Measurements from ENCODE around the gene SLC39A11. TPM values are rescaled to one million over a fixed set of nuclear protein-coding genes. Genes with fewer than 3 reads are reported as not detected.

The SLC39A11 gene
- total RNA-seq, 2 donors from 2014 or later: 27.8 to 39.6 TPM

- Histone ChIP-seq H3K4me3 (no peak overlapping the region), H3K27me3 (no peaks in the 10 kb centered on the region), H3K9me3 (no peaks in the 10 kb centered on the region), H3K4me1 (peaks cover 4% of the 10 kb centered on the region), H3K36me3 (replicated peaks in 1 of 2; ENCODE audit: insufficient read depth in 1 of 2, low read depth in 2 of 2) (no peaks in the 10 kb centered on the region), H3K27ac (no peak overlapping the region)
- intact Hi-C loops (cut with DNase I): no loop called here
- TF ChIP-seq POLR2A (IDR thresholded peaks at IDR 0.05): no peak
- no peak for TF ChIP-seq CTCF (IDR thresholded peaks at IDR 0.05)
- 91% methylated on average over 10 of the region's 10 CpGs for WGBS, 2 donors
- ATAC-seq: no peak
- DNase-seq: no peak
These were observed 121.7 kb downstream of the SLC39A11 start for GRCh38 chr17:72970797-72971196.

- WGBS, 2 donors: 76% methylated on average over 5 of the region's 5 CpGs
- no peak for TF ChIP-seq CTCF (IDR thresholded peaks at IDR 0.05)
- TF ChIP-seq POLR2A (IDR thresholded peaks at IDR 0.05): no peak
- DNase-seq: no peak
These were observed 122.2 kb downstream of the SLC39A11 start for GRCh38 chr17:72970246-72970645.

GRCh38 chr17:72969293-72969906, 123.1 kb downstream of the SLC39A11 start:
- ATAC-seq: no peak
- intact Hi-C loops (cut with DNase I): no loop called here
- no peaks in the 10 kb centered on the region for H3K9me3 ChIP-seq
- WGBS, 2 donors: 95 to 97% methylated on average over 5 of the region's 5 CpGs
- H3K4me3 ChIP-seq: no peak overlapping the region
- DNase-seq: no peak
- no peaks in the 10 kb centered on the region for H3K27me3 ChIP-seq
- no peak overlapping the region for H3K27ac ChIP-seq
- H3K4me1 ChIP-seq: peaks cover 4% of the 10 kb centered on the region
- TF ChIP-seq POLR2A (IDR thresholded peaks at IDR 0.05): no peak
- no peak for TF ChIP-seq CTCF (IDR thresholded peaks at IDR 0.05)
- H3K36me3 ChIP-seq (replicated peaks in 1 of 2; ENCODE audit: insufficient read depth in 1 of 2, low read depth in 2 of 2): no peaks in the 10 kb centered on the region

More at GRCh38 chr17:72970246-72970645, 122.2 kb downstream of the SLC39A11 start:
- H3K27ac ChIP-seq: no peak overlapping the region
- no peaks in the 10 kb centered on the region for H3K36me3 ChIP-seq (replicated peaks in 1 of 2; ENCODE audit: insufficient read depth in 1 of 2, low read depth in 2 of 2)
- intact Hi-C loops (cut with DNase I): no loop called here
- H3K9me3 ChIP-seq: no peaks in the 10 kb centered on the region
- H3K4me1 ChIP-seq: peaks cover 4% of the 10 kb centered on the region
- no peak for ATAC-seq
- no peak overlapping the region for H3K4me3 ChIP-seq
- H3K27me3 ChIP-seq: no peaks in the 10 kb centered on the region

- 90 to 91% methylated on average over 8 of the region's 9 CpGs for WGBS, 2 donors
- no peak overlapping the region for H3K4me3 ChIP-seq
- no peak for TF ChIP-seq CTCF (IDR thresholded peaks at IDR 0.05)
- no peaks in the 10 kb centered on the region for H3K9me3 ChIP-seq
- no peaks in the 10 kb centered on the region for H3K27me3 ChIP-seq
- no peak overlapping the region for H3K27ac ChIP-seq
- ATAC-seq (no peak), DNase-seq (no peak)
- H3K4me1 ChIP-seq: peaks cover 4% of the 10 kb centered on the region
- intact Hi-C loops (cut with DNase I): no loop called here
- no peaks in the 10 kb centered on the region for H3K36me3 ChIP-seq (replicated peaks in 1 of 2; ENCODE audit: insufficient read depth in 1 of 2, low read depth in 2 of 2)
These were observed 123.7 kb downstream of the SLC39A11 start for GRCh38 chr17:72968798-72969197.

GRCh38 chr17:72967977-72968585, 124.4 kb downstream of the SLC39A11 start:
- TF ChIP-seq POLR2A (IDR thresholded peaks at IDR 0.05) (no peak), CTCF (IDR thresholded peaks at IDR 0.05) (no peak)
- WGBS, 2 donors: 87 to 90% methylated on average over 5 of the region's 5 CpGs
- DNase-seq: no peak
- no peak overlapping the region for H3K27ac ChIP-seq
- peaks cover 4% of the 10 kb centered on the region for H3K4me1 ChIP-seq
- ATAC-seq: no peak
- intact Hi-C loops (cut with DNase I): no loop called here
- H3K9me3 ChIP-seq: no peaks in the 10 kb centered on the region
- no peak overlapping the region for H3K4me3 ChIP-seq
- H3K27me3 ChIP-seq: no peaks in the 10 kb centered on the region
- H3K36me3 ChIP-seq (replicated peaks in 1 of 2; ENCODE audit: insufficient read depth in 1 of 2, low read depth in 2 of 2): no peaks in the 10 kb centered on the region

All from body of pancreas (tissue), 4 donors.